ENCODE results near the gene LSM10.

The LSM10 gene

DNA sequence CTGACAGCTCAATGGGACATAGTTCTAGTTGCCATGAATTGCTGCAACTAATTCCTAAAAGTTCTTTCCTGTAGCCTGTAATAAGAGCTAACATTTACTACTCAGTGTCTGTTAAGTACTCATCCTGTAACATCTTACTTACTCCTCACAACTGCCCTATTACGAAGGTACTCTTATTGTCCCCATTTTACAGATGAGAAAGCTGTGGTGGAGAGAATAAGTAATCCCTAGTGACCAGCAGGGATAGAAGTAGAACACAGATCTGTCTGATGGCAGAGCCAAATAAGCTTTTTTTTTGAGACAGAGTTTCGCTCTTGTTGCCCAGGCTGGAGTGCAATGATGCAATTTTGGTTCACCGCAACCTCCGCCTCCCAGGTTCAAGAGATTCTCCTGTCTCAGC is 15.0 kb downstream of the LSM10 start:
- DNase-seq (ENCODE audit: low read depth), result no peak
- TF ChIP-seq, protein P1, sequence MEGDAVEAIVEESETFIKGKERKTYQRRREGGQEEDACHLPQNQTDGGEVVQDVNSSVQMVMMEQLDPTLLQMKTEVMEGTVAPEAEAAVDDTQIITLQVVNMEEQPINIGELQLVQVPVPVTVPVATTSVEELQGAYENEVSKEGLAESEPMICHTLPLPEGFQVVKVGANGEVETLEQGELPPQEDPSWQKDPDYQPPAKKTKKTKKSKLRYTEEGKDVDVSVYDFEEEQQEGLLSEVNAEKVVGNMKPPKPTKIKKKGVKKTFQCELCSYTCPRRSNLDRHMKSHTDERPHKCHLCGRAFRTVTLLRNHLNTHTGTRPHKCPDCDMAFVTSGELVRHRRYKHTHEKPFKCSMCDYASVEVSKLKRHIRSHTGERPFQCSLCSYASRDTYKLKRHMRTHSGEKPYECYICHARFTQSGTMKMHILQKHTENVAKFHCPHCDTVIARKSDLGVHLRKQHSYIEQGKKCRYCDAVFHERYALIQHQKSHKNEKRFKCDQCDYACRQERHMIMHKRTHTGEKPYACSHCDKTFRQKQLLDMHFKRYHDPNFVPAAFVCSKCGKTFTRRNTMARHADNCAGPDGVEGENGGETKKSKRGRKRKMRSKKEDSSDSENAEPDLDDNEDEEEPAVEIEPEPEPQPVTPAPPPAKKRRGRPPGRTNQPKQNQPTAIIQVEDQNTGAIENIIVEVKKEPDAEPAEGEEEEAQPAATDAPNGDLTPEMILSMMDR (conservative IDR thresholded peaks at IDR 0.05; ENCODE audit: control insufficient read depth, insufficient read depth, low read depth, low read length), result no peak
- H3K4me3 ChIP-seq (ENCODE audit: control insufficient read depth, low read depth, low read length), result no peak overlapping the region

DNA sequence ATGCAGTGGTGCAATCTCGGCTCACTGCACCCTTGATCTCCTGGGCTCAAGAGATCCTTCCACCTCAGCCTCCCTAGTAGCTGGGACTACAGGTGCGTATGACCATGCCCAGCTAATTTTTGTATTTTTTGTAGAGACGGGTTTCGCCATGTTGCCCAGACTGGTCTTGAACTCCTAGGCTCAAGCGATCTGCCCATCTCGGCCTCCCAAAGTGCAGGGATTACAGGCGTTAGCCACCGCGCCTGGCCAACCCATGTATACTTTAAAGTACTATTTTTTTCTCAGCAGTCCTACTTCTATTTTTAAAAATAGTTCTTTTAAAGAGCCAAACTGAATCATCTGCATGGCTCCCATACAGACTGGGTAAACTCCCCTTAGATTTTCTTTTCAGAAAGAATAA is 15.5 kb downstream of the LSM10 start:
- H3K4me3 ChIP-seq (ENCODE audit: control insufficient read depth, low read depth, low read length), result no peak overlapping the region
- TF ChIP-seq, protein P1 (conservative IDR thresholded peaks at IDR 0.05; ENCODE audit: control insufficient read depth, insufficient read depth, low read depth, low read length), result no peak
- no peak for DNase-seq (ENCODE audit: low read depth)

DNA sequence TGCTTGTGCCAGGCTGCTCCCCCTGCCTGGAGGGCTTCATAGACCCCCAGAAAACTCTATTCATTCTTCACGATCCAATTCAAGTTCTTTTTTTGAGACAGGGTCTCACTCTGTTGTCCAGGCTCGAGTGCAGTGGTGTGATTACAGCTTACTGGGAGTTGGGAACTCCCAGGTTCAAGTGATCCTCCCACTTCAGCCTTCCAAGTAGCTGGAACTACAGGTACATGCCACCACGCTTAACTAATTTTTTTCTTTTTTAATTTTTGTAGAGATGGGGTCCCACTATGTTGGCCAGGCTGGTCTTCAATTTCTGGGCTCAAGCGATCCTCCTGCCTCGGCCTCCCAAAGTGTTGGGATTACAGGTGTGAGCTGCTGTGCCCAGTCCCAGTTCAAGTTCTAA is 16.3 kb downstream of the LSM10 start:
- TF ChIP-seq, protein P1 (conservative IDR thresholded peaks at IDR 0.05; ENCODE audit: control insufficient read depth, insufficient read depth, low read depth, low read length), result no peak
- DNase-seq (ENCODE audit: low read depth), result no peak
- H3K4me3 ChIP-seq (ENCODE audit: control insufficient read depth, low read depth, low read length), result no peak overlapping the region

DNA sequence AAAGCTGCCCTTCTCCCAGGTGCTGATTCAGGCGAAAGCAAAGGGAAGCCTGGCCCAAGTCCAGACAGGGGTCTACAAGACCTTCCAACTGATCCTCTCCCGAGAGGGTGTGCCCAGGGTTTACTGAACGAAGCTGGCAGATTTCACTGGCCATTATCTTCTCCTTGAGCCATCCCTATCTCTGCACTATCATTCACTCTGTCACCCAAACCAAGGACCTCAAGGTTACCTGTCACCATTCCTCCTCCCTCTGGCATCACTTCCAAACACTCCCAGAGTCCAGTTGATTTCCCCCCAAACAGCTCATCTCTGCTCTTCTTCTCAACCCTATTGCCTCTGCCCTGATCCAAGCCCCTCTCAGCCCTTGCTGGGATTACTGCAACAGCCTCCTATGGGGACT is 16.9 kb downstream of the LSM10 start:
- H3K4me3 ChIP-seq (ENCODE audit: control insufficient read depth, low read depth, low read length), result no peak overlapping the region
- DNase-seq (ENCODE audit: low read depth), result no peak
- TF ChIP-seq, protein P1 (conservative IDR thresholded peaks at IDR 0.05; ENCODE audit: control insufficient read depth, insufficient read depth, low read depth, low read length), result no peak

DNA sequence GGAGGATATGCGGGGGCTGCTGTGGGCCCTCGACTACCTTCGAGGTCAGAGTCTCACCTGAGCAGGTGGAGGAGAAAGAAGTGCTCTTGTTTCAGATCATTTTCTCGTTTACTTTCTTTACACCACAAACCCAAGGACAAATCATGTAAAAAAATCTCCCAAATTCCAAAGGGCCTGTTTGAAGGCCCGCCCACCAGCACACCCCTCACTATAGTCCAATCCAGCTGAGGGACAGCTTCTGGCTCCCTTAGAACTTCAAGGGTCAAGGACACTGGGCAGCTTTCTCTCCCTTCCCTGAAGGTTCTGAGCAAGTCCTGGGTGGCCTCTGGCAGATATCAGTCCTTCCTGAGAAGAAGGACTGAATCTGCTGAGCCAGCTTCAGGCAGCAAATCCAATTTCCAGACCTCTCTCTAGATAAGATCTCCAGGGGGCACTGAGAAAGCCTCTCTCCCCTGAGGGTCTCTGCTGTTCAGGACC is 17.5 kb downstream of the LSM10 start:
- TF ChIP-seq, protein P1 (conservative IDR thresholded peaks at IDR 0.05; ENCODE audit: control insufficient read depth, insufficient read depth, low read depth, low read length), result no peak
- no peak for DNase-seq (ENCODE audit: low read depth)
- no peak overlapping the region for H3K4me3 ChIP-seq (ENCODE audit: control insufficient read depth, low read depth, low read length)

DNA sequence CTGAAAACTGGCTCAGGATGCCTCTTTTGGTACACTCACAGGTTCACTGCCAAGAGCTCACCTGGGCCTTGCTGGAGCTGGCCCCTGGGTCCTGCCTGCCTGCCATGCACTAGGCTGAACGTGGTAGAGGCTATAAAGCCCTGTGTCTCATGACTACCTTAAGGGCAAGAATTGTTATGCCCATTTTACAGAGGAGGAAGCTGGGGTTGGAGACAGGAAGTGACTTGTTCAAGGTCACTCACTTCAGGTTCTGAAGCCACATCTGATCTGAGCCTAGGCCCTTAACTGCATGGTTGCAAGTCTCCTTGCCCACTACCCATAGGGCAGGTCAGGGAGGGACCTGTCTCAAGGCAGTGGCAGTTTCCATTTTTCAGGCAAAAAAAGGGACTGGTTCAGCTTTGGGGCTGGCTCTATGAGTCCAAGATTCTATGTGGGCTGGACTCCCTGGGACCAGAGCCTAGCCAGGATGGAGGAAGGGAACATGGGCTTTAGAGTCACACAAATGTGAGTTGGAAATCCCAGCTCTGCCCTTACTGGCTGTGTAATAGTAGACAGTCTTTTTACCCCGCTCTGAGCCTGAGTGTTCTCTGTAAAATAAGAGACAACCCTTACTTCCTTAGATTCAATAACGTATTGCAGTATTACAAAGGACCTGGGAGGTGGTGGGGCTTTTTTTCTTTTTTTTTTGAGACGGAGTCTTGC is 19.8 kb downstream of the LSM10 start:
- TF ChIP-seq, protein P1 (conservative IDR thresholded peaks at IDR 0.05; ENCODE audit: control insufficient read depth, insufficient read depth, low read depth, low read length), result no peak
- DNase-seq (ENCODE audit: low read depth), result no peak
- no peak overlapping the region for H3K4me3 ChIP-seq (ENCODE audit: control insufficient read depth, low read depth, low read length)
